ENCODE measurements around the gene DHX30.
"Not testable (repeated sequence)": the region's sequence is repeated elsewhere in the genome, so short reads cannot be mapped to it uniquely, and the experiment has no call there.

DHX30 gene

DNA sequence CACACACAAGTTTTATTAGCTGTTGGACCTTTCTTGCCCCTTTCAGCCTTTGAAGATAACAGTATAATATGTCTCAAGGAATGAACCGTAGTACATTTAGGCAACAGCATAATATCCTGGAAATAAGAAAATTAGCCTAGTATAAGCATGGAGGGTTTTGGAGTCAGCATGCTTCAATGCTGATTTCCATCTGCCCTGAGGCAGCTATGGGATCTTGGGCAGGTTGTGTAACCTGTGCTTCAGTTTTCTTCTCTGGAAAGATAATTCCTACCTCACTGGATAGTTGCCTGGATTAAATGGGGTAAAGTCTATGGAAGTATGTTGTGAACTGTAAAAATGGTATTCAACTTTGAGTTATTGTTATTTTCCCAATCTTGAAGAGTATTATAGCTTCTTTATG lies 1.6 kb downstream of the DHX30 start:
- DNase-seq: no peak

DNA sequence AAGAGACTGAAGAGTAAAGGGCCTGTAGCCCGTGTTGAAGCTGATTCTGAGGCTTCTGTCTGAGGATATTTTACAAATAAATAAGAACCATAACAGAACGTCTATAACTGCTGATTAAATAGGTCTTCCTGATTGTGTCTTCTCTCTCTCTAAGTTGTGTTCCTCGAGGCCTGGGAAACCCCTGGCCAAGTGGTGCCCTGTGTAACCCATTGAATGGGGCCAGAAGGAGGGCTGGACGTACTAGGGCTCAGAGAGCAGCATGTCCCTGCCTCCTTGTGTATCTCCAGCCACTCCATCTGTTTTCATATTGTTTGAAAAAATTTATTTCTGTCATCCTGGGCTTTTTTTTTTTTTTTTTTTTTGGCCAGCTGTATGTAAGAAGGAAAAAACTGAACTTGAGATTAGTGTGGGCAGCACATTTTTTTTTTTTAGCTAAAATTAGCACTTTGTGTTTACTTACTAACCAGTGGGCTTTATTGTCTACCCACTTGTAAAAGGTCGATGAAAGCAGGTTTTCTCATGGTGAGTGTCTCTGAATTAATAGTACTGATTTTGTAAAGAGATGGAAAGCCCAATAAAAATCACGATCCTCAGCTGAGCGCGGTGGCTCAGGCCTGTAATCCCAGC lies 10.7 kb downstream of the DHX30 start:
- DNase-seq: no peak

- no peak for DNase-seq
Measured at GRCh38 chr3:47817609-47818008, 14.7 kb downstream of the DHX30 start.

DNA sequence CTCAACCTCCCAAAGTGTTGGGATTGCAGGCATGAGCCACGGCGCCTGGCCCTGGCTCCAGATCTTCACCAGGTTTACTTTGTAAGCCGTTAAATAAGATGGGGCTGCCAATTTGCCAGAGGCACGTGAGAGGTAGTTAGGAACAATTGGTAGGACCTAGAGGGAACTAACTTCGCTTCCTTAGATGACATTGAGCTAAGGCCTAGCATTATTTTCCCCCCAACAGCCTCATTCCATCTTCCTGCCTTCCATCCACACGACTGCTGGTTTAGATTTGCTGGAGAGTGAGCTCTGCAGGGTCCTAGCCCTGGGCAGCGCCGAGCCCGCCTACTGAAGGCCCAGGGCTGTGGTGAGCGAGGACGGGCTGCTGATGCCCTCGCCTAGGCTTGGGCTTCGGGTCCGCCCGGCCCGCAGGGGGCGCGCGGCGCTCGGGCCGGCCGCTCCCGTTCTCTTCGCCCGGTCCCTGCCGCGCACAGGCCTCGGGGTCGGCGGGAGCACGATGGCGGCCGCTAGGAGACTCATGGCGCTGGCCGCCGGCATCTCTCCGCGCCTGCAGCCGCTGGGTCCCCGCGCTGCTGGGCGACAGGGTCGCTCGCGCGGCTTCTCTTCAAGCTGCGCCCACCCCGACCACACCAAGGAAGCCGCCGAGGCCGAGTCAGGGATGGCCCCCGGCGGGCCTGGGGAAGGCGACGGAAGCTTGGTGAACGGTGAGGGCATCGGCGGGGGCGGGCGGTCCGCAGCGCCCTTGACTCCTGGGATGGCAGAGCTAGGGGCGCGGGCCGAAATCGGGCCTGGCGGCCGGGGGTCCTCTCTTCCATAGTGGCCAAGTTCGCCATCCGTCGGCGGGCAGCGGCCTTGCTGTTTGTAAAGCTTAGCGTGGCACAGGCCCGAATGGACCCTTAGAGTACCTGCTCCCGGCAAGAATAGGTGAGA lies 21.9 kb downstream of the DHX30 start:
- DNase-seq: peak; percentile 83

GRCh38 chr3:47825590-47825989 lies 22.7 kb downstream of the DHX30 start:
- no peak for DNase-seq

DNA sequence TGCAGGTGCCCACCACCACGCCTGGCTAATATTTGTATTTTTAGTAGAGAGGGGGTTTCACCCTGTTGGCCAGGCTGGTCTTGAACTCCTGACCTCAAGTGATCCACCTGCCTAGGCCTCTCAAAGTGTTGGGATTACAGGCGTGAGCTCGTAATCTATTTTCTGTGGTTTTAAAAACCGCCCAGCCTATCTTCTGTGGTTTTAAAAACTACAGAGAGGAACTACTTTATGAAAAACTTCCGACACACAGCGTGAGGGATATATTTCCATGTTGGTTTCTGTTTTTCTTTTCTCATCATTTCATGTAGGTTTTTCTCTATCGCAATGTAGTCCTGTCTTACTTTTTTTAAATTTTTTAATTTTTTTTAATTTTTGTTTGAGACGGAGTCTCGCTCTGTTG lies 26.5 kb downstream of the DHX30 start:
- not testable (repeated sequence) for DNase-seq

- DNase-seq: peak; percentile 18
Measured at GRCh38 chr3:47836986-47837385, 34.0 kb downstream of the DHX30 start.

DNA sequence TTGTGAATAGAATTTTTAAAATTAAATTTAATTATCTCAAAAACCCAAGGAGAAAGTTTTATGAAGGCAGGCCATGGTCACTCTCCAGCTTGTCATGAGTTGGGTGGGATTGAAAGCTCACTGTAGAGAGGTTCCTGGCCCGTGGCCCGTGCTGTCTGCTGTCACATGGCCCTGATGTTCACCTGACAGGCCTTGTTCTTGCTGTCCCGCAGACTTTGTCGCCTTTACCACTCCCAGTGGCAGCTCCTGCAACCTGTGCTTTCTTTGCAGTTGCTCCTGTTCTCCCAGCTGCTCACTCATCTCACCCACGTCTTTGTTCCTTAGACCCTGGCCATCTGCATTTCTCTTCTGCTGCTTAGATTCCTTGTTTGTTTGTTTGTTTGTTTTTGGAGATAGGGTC lies 35.6 kb downstream of the DHX30 start:
- DNase-seq: no peak

DNA sequence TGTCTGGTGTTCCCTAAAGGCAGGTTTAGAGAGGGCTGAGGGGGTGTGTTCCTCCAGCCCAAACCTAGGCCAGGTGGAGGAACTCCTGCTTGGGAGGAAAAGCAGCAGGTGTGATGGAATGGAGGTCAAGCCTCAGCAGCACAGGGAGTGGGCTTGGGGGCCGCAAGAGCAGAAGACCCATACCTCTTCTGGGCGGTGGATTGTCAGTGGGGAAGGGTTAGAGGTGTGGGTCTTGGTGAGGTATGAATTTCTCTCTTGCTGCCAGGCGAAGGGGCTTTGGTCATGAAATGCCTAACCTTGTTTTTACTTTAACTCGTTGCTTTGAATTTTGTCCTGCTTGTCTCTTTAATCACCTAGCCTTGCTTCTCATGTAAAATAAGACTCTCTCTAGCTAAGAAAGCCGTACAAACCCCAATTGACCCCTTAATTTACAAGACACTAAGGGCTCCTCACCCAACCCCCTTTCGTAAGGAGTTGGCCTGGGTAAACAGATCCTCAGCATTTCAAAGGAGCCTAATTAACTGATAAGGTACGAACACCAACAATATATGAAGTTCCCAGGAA lies 38.9 kb downstream of the DHX30 start:
- DNase-seq: no peak

GRCh38 chr3:47846186-47846879 lies 43.4 kb downstream of the DHX30 start:
- DNase-seq: no peak

DNA sequence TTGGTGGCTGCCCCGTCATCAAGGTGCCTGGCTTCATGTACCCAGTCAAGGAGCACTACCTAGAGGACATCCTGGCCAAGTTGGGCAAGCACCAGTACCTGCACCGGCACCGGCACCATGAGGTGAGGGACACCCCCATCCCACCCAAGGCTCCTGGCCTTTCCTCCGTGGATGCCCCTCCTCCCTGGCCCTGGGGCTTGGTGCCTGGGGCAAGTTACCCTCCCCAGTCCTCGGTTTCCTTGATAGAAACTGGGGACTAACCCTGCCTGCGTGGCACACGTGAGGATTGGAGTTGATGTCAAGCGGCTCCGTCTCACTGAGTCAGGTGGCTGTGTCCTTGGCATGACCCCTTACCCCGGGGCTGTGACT lies 43.9 kb downstream of the DHX30 start:
- DNase-seq: no peak

DNA sequence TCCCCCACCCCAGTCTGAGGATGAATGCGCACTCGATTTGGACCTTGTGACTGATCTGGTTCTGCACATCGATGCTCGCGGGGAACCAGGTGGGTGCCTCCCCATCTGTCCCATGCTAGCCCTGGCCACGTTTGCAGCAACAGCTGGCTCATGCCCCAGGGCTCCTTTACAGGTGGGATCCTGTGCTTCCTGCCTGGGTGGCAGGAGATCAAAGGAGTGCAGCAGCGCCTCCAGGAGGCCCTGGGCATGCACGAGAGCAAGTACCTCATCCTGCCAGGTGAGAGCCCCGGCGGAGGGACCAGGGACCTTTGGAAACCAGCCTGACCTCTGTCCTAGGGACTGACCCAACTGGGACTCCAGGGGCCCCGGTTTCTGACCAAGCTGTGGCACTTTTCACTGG lies 44.3 kb downstream of the DHX30 start:
- no peak for DNase-seq

DNA sequence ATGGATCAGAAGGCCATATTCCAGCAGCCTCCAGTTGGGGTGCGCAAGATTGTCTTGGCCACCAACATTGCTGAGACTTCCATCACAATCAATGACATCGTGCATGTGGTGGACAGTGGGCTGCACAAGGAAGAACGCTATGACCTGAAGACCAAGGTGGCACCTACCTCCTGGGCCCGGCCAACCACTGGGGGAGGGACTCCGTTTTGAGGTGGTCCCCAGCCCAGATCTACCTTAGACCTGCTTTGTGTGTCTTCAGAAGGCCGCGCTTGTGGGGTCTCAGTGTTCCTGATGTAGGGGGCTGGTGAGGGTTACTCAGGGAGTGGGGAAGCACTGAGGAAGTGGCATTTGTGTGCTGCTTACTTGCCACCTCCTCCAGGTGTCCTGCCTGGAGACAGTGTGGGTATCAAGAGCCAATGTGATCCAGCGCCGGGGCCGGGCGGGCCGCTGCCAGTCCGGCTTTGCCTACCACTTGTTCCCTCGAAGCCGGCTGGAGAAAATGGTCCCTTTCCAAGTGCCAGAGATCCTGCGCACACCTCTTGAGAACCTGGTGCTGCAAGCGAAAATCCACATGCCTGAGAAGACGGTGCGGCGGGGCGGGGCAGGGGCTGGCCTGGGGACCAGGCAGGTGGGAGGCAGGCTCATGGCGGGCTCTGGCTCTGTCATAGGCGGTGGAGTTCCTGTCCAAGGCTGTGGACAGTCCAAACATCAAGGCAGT lies 45.0 kb downstream of the DHX30 start:
- no peak for DNase-seq

DNA sequence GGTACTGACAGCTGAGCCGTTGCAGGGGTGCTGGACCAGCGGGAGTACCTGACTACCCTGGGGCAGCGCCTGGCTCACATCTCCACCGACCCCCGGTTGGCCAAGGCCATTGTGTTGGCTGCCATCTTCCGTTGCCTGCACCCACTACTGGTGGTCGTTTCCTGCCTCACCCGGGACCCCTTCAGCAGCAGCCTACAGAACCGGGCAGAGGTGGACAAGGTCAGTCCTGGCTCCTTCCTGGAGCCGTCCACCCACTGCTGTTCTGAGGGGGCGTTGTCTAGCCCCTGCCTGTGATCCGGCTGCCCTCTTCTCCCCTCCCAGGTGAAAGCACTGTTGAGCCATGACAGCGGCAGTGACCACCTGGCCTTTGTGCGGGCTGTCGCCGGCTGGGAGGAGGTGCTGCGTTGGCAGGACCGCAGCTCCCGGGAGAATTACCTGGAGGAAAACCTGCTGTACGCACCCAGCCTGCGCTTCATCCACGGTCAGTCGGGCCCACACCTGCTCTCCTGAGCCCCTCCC lies 45.7 kb downstream of the DHX30 start:
- DNase-seq: no peak

GRCh38 chr3:47849186-47849698 lies 46.3 kb downstream of the DHX30 start:
- DNase-seq: no peak

GRCh38 chr3:47849699-47850563 lies 47.0 kb downstream of the DHX30 start:
- no peak for DNase-seq

DNA sequence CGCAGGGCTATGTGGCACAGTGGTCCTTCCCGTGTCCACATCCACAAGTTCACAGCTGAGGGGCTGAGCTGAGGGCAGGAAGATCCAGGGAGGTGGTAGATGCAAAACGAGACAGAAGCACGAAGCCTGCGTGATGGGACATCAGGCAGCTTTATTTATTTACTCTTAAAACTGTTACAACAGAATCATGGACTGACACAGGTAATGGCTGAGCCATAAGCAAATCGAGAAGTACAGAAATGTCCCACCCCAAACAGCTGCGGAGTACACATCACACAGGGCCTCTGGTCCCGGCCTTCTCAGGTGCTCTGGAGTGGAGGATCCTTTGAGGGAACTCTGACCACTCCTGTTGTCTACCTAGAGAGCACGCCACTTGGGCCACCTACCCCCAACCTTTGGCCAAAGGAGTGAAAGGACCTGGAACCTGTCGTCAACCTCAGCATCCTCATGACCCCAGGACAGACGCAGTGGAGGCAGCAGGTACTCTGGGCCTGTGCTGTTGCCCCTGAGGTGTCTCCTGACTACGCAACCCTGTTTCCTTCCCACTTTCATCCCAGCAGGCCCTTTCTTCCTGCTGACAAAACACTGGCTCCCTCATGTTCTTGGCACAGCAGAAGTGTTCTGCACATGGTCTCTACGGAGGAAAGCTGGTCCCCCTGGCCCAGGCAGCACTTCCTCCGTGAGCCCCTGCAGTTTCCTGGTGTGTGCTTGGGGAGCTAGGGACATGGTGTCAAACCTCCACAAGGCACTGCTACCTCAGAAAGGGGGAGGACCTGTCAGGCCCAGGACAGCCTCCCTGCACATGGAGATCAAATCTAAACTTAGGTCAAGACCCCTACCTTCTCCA lies 47.8 kb downstream of the DHX30 start:
- no peak for DNase-seq

- DNase-seq: no peak
Measured at GRCh38 chr3:47851888-47852603, 49.1 kb downstream of the DHX30 start.

All from midbrain (tissue), 1 donor.